GM20431 (cell line): ENCODE measurements around the gene TNF.

ENCODE experiments used
- in situ Hi-C: fragments of 300-500 bp; cut with MseI, MboI; formaldehyde crosslinking; loops from one replicate; pipeline ENCODE4 v1.15.0; 2020; ENCODE audit warnings: low sequenced_read_pairs; ENCODE audit not compliant: unreplicated experiment

Gene TNF

GRCh38 chr6:31567531-31568370 lies 7.6 kb upstream of the TNF start:
- in situ Hi-C loops, result no loop called here

- in situ Hi-C loops, result no loop called here
Measured at GRCh38 chr6:31568537-31568961, 6.8 kb upstream of the TNF start.

- in situ Hi-C loops, result no loop called here
Measured at GRCh38 chr6:31569861-31570536, 5.4 kb upstream of the TNF start.

GRCh38 chr6:31572041-31572911 lies 3.1 kb upstream of the TNF start, which contains the start of gene LTA:
Gene LTA (plus strand): TSS chr6:31572289. CDS start chr6:31572743, 454 bp downstream.
- in situ Hi-C loops, result no loop called here

GRCh38 chr6:31573239-31574105 lies 1.9 kb upstream of the TNF start:
- in situ Hi-C loops, result no loop called here

- in situ Hi-C loops, result no loop called here
Measured at GRCh38 chr6:31574106-31575061, 981 bp upstream of the TNF start.

GRCh38 chr6:31575952-31576685 lies 754 bp downstream of the TNF start:
- in situ Hi-C loops, result no loop called here

- in situ Hi-C loops, result no loop called here
Measured at GRCh38 chr6:31576897-31577578, 1.7 kb downstream of the TNF start.

GRCh38 chr6:31577579-31577966 lies 2.2 kb downstream of the TNF start:
- in situ Hi-C loops, result no loop called here

GRCh38 chr6:31578184-31579118 lies 3.1 kb downstream of the TNF start:
- in situ Hi-C loops, result no loop called here

- in situ Hi-C loops, result no loop called here
Measured at GRCh38 chr6:31579119-31579505, 3.7 kb downstream of the TNF start.

GRCh38 chr6:31579546-31580437 lies 4.4 kb downstream of the TNF start:
- in situ Hi-C loops, result no loop called here

- in situ Hi-C loops, result no loop called here
Measured at GRCh38 chr6:31580438-31580740, 5.0 kb downstream of the TNF start.

- in situ Hi-C loops, result no loop called here
Measured at GRCh38 chr6:31580807-31581433, 5.6 kb downstream of the TNF start.
